ENCODE data around the gene HIF3A.
"Not testable (repeated sequence)": the region's sequence is repeated elsewhere in the genome, so short reads cannot be mapped to it uniquely, and the experiment has no call there.

Gene HIF3A

GRCh38 chr19:46294494-46294893 lies 2.3 kb upstream of the HIF3A start:
- DNase-seq: no peak

GRCh38 chr19:46295401-46296201 lies 1.2 kb upstream of the HIF3A start:
- DNase-seq: no peak

GRCh38 chr19:46296202-46296480 lies 701 bp upstream of the HIF3A start:
- DNase-seq: no peak

GRCh38 chr19:46297700-46298478 lies 1.0 kb downstream of the HIF3A start:
- peak in 1 of 2 experiments; percentile 25 for DNase-seq

GRCh38 chr19:46298479-46299003 lies 1.7 kb downstream of the HIF3A start:
- no peak for DNase-seq

- peak in 1 of 2 experiments; percentile 67 for DNase-seq
Observed at GRCh38 chr19:46299004-46299509, 2.2 kb downstream of the HIF3A start.

GRCh38 chr19:46299695-46300094 lies 2.9 kb downstream of the HIF3A start:
- DNase-seq: no peak

GRCh38 chr19:46303322-46303690 lies 6.5 kb downstream of the HIF3A start:
- no peak for DNase-seq

- DNase-seq: peak; percentile 82 to 86
Observed at GRCh38 chr19:46303691-46304397, 7.0 kb downstream of the HIF3A start.

- no peak for DNase-seq
Observed at GRCh38 chr19:46306501-46306900, 9.7 kb downstream of the HIF3A start.

GRCh38 chr19:46308510-46308909 lies 11.7 kb downstream of the HIF3A start:
- DNase-seq: no peak

- DNase-seq: no peak
Observed at GRCh38 chr19:46309056-46309455, 12.2 kb downstream of the HIF3A start.

- no peak for DNase-seq
Observed at GRCh38 chr19:46311444-46311843, 14.6 kb downstream of the HIF3A start.

- DNase-seq: peak in 1 of 2 experiments; percentile 54
Observed at GRCh38 chr19:46313540-46314469, 17.0 kb downstream of the HIF3A start.

GRCh38 chr19:46317339-46317738 lies 20.5 kb downstream of the HIF3A start:
- no peak for DNase-seq

- no peak for DNase-seq
Observed at GRCh38 chr19:46319613-46320012, 22.8 kb downstream of the HIF3A start.

GRCh38 chr19:46320559-46320958 lies 23.7 kb downstream of the HIF3A start:
- DNase-seq: no peak

- no peak for DNase-seq
Observed at GRCh38 chr19:46321653-46322052, 24.8 kb downstream of the HIF3A start.

GRCh38 chr19:46323227-46323626 lies 26.4 kb downstream of the HIF3A start:
- DNase-seq: not testable (repeated sequence)

- DNase-seq: no peak
Observed at GRCh38 chr19:46324277-46324676, 27.4 kb downstream of the HIF3A start.

- no peak for DNase-seq
Observed at GRCh38 chr19:46326608-46327007, 29.8 kb downstream of the HIF3A start.

GRCh38 chr19:46328079-46328478 lies 31.2 kb downstream of the HIF3A start:
- DNase-seq: no peak
